K562 (cell line): ENCODE measurements around the gene PIGH. TPM values are rescaled to one million over a fixed set of nuclear protein-coding genes. Genes with fewer than 3 reads are reported as not detected.

Source experiments
- EGR1 ChIP-seq: fragments of 450-650 bp; conservative IDR thresholded peaks from 2 replicates; pipeline ENCODE4 v1.6.1; 2017; ENCODE audit warnings: mild to moderate bottlenecking
- MEF2D ChIP-seq: conservative IDR thresholded peaks from 2 replicates; pipeline ENCODE4 v1.6.1; 2016; ENCODE audit warnings: low read depth, missing genetic modification characterization, missing compliant biosample characterization
- RB1 ChIP-seq: fragments of 450-650 bp; IDR thresholded peaks from 2 replicates; pipeline ENCODE4 v1.6.1; 2017; ENCODE audit warnings: low read depth, mild to moderate bottlenecking
- TAF9B ChIP-seq: fragments of 450-650 bp; IDR thresholded peaks from 2 replicates; pipeline ENCODE4 v1.6.1; 2018; ENCODE audit warnings: mild to moderate bottlenecking; ENCODE audit not compliant: partially characterized antibody
- TEAD1 ChIP-seq, 2 experiments: fragments of 450-650 bp in 1 of 2; sonication (generic) in 1 of 2; formaldehyde crosslinking; IDR thresholded peaks; 2 replicates each; pipeline versions ENCODE4 v1.4.0 to v1.8.0; 2020 to 2022; ENCODE audit warnings: mild to moderate bottlenecking in 2 of 2, missing genetic modification reagents in 1 of 2
- XRCC4 ChIP-seq: IDR thresholded peaks from one replicate; pipeline ENCODE4 v1.6.1; 2011; ENCODE audit not compliant: insufficient read depth, insufficient read length; ENCODE audit errors: extremely low read depth
- ZNF695 ChIP-seq: fragments of 450-650 bp; formaldehyde crosslinking; IDR thresholded peaks from 2 replicates; pipeline ENCODE4 v1.4.0; 2020; ENCODE audit warnings: mild to moderate bottlenecking, moderate library complexity
- polyA plus RNA-seq, 8 experiments: library from polyadenylated mRNA; depleted of rRNA in 4 of 8; stranded (reverse) in 5 of 8; unstranded in 3 of 8; fragments of >200 nt; fragmentation: Nextera tagmentation in 2 of 8; fragmentation: Illumina TruSeq in 1 of 8; extraction: Ambion mirVana in 2 of 8; extraction: Trizol in 1 of 8; gene quantifications; 2 replicates each; pipeline versions ENCODE4 v1.2.1 to v1.2.3, GENCODE V29; 2011 to 2014; ENCODE audit warnings: inconsistent platforms in 1 of 8, missing spikeins in 1 of 8
- total RNA-seq, 7 experiments: library from RNA; depleted of rRNA in 6 of 7; stranded (reverse); fragments of >200 nt in 6 of 7; fragmentation: Illumina TruSeq in 2 of 7; extraction: Trizol in 2 of 7; gene quantifications; 2 replicates each; pipeline versions ENCODE4 v1.2.1 to v1.2.3, GENCODE V29; 2011 to 2021; ENCODE audit warnings: low replicate concordance in 1 of 7
- TF ChIP-seq, protein P1 (sequence below): sonication (generic); formaldehyde crosslinking; IDR thresholded peaks from 2 replicates; pipeline ENCODE4 v1.8.0; 2022; ENCODE audit warnings: mild to moderate bottlenecking, missing genetic modification reagents
- TF ChIP-seq, protein P2 (sequence below): fragments of 250-450 bp; sonication (Bioruptor Pico); IDR thresholded peaks from 2 replicates; pipeline ENCODE4 v1.9.0; 2021; ENCODE audit warnings: mild to moderate bottlenecking
- TF ChIP-seq, protein P3 (sequence below): fragments of 250-450 bp; sonication (Bioruptor Pico); IDR thresholded peaks from 2 replicates; pipeline ENCODE4 v1.6.1; 2021; ENCODE audit warnings: mild to moderate bottlenecking
- TF ChIP-seq, protein P4 (sequence below): IDR thresholded peaks from 2 replicates; pipeline ENCODE4 v1.6.1; 2011; ENCODE audit not compliant: insufficient read length; ENCODE audit errors: extremely low read depth
- TF ChIP-seq, protein P5 (sequence below): sonication (generic); formaldehyde crosslinking; IDR thresholded peaks from 2 replicates; pipeline ENCODE4 v1.8.0; 2022; ENCODE audit warnings: mild to moderate bottlenecking, missing genetic modification reagents
- TF ChIP-seq, protein P6 (sequence below), 2 experiments: IDR thresholded peaks in 1 of 2; conservative IDR thresholded peaks in 1 of 2; 2 replicates each; pipeline ENCODE4 v1.6.1; 2016; ENCODE audit warnings: low read depth in 2 of 2, mild to moderate bottlenecking in 1 of 2, missing compliant biosample characterization in 1 of 2, missing genetic modification characterization in 1 of 2, moderate library complexity in 1 of 2
- TF ChIP-seq, protein P7 (sequence below): sonication (generic); formaldehyde crosslinking; IDR thresholded peaks from 2 replicates; pipeline ENCODE4 v1.5.0; 2020; ENCODE audit warnings: missing genetic modification reagents

Gene PIGH
- total and polyA plus RNA-seq, 9 of the 15 experiments (the other 6 are each of a cell fraction or from before 2014, with no cell fraction given) = 21.1 to 53.4 (median 24.7) TPM

GRCh38 chr14:67599698-67600561 is at the start of gene PIGH (continued):
- TF ChIP-seq, protein P1, sequence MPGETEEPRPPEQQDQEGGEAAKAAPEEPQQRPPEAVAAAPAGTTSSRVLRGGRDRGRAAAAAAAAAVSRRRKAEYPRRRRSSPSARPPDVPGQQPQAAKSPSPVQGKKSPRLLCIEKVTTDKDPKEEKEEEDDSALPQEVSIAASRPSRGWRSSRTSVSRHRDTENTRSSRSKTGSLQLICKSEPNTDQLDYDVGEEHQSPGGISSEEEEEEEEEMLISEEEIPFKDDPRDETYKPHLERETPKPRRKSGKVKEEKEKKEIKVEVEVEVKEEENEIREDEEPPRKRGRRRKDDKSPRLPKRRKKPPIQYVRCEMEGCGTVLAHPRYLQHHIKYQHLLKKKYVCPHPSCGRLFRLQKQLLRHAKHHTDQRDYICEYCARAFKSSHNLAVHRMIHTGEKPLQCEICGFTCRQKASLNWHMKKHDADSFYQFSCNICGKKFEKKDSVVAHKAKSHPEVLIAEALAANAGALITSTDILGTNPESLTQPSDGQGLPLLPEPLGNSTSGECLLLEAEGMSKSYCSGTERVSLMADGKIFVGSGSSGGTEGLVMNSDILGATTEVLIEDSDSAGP = no peak
- TF ChIP-seq ZNF695 (no peak), XRCC4 (no peak), TAF9B (no peak), TEAD1 (CRISPR knock-in tag; IDR thresholded peaks at IDR 0.05) (no peak), RB1 (peak; percentile 67; the same call in 1 of the 2 replicates), MEF2D (tag) (no peak), EGR1 (peak; percentile 61)
- TF ChIP-seq, protein P2, sequence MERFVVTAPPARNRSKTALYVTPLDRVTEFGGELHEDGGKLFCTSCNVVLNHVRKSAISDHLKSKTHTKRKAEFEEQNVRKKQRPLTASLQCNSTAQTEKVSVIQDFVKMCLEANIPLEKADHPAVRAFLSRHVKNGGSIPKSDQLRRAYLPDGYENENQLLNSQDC (CRISPR knock-in tag) = no peak
- TF ChIP-seq, protein P3, sequence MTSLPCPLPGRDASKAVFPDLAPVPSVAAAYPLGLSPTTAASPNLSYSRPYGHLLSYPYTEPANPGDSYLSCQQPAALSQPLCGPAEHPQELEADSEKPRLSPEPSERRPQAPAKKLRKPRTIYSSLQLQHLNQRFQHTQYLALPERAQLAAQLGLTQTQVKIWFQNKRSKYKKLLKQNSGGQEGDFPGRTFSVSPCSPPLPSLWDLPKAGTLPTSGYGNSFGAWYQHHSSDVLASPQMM (CRISPR knock-in tag) = no peak
- TF ChIP-seq, protein P4, sequence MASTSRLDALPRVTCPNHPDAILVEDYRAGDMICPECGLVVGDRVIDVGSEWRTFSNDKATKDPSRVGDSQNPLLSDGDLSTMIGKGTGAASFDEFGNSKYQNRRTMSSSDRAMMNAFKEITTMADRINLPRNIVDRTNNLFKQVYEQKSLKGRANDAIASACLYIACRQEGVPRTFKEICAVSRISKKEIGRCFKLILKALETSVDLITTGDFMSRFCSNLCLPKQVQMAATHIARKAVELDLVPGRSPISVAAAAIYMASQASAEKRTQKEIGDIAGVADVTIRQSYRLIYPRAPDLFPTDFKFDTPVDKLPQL = no peak
- TF ChIP-seq, protein P5, sequence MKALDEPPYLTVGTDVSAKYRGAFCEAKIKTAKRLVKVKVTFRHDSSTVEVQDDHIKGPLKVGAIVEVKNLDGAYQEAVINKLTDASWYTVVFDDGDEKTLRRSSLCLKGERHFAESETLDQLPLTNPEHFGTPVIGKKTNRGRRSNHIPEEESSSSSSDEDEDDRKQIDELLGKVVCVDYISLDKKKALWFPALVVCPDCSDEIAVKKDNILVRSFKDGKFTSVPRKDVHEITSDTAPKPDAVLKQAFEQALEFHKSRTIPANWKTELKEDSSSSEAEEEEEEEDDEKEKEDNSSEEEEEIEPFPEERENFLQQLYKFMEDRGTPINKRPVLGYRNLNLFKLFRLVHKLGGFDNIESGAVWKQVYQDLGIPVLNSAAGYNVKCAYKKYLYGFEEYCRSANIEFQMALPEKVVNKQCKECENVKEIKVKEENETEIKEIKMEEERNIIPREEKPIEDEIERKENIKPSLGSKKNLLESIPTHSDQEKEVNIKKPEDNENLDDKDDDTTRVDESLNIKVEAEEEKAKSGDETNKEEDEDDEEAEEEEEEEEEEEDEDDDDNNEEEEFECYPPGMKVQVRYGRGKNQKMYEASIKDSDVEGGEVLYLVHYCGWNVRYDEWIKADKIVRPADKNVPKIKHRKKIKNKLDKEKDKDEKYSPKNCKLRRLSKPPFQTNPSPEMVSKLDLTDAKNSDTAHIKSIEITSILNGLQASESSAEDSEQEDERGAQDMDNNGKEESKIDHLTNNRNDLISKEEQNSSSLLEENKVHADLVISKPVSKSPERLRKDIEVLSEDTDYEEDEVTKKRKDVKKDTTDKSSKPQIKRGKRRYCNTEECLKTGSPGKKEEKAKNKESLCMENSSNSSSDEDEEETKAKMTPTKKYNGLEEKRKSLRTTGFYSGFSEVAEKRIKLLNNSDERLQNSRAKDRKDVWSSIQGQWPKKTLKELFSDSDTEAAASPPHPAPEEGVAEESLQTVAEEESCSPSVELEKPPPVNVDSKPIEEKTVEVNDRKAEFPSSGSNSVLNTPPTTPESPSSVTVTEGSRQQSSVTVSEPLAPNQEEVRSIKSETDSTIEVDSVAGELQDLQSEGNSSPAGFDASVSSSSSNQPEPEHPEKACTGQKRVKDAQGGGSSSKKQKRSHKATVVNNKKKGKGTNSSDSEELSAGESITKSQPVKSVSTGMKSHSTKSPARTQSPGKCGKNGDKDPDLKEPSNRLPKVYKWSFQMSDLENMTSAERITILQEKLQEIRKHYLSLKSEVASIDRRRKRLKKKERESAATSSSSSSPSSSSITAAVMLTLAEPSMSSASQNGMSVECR = no peak
- TF ChIP-seq, protein P6, sequence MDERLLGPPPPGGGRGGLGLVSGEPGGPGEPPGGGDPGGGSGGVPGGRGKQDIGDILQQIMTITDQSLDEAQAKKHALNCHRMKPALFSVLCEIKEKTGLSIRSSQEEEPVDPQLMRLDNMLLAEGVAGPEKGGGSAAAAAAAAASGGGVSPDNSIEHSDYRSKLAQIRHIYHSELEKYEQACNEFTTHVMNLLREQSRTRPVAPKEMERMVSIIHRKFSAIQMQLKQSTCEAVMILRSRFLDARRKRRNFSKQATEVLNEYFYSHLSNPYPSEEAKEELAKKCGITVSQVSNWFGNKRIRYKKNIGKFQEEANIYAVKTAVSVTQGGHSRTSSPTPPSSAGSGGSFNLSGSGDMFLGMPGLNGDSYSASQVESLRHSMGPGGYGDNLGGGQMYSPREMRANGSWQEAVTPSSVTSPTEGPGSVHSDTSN (CRISPR knock-in tag; IDR thresholded peaks at IDR 0.05; ENCODE audit: low read depth) = no peak
- TF ChIP-seq, protein P6 (tag; conservative IDR thresholded peaks at IDR 0.05; ENCODE audit: low read depth) = no peak
- TF ChIP-seq, protein P7, sequence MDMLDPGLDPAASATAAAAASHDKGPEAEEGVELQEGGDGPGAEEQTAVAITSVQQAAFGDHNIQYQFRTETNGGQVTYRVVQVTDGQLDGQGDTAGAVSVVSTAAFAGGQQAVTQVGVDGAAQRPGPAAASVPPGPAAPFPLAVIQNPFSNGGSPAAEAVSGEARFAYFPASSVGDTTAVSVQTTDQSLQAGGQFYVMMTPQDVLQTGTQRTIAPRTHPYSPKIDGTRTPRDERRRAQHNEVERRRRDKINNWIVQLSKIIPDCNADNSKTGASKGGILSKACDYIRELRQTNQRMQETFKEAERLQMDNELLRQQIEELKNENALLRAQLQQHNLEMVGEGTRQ = no peak
